GM18519 (cell line): ENCODE data around the gene KRTAP10-10.
"Not testable (repeated sequence)": the region's sequence is repeated elsewhere in the genome, so short reads cannot be mapped to it uniquely, and the experiment has no call there.

Experiments used
- ATAC-seq: cut with Tn5 transposase; IDR thresholded peaks from one replicate; pipeline ENCODE4 v1.9.1; 2021; ENCODE audit warnings: mild to moderate bottlenecking, moderate library complexity; ENCODE audit not compliant: unreplicated experiment, low FRiP score

Gene KRTAP10-10

DNA sequence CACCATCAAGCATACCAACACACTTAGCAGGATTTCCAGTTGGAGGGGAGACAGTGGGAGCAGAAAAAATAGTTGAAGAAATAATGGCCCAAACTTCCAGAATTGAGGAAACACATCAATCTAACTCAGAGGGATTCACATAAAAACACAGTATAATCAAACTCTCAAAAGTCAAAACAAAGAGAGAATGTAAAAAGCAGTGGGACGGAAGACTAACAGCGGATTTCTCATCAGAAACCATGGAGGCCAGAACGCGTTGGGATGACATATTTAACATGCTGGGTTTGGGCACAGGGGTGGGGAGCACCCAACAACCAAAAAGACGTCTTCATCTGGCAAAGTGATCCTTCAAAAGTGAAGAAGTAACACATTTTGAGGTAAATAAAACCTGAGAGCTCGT lies 17.3 kb upstream of the KRTAP10-10 start:
- no peak for ATAC-seq

DNA sequence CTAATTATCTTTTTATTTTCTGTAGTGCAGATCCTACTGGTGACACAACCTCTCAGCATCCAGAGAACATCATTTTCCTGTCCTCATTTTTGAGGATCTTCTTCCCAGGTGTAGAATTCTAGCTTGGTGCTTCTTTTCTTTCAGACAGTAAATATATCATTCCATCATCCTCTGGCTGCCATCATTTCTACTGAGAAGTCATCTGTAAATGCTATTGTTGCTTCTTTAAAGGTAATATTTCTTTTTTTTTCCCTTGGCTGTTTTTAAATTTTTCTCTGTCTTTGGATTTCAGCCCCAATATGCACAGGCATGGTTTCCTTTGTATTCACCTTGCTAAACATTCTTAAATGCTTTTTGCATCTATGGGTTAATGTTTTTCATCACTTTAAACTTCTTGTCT lies 13.6 kb upstream of the KRTAP10-10 start:
- no peak for ATAC-seq

DNA sequence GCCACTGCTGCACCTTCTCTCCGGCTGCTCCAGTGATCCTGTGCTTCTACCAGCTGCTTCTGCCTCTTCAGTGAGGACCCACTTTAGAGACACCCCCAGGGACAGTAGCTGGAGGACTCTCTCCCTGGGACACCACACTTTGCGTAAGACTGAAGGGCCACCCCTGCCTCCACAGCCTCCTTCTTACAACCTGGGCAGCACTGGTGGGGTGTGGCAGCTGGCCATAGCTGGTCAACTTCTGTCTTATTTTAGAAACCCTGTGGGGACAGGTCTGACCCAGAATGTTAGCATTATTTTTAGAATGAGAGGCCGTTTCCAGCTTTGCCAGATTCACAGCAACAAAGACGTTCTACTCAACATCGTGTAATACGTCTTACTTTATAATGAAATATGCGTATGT lies 11.4 kb upstream of the KRTAP10-10 start:
- no peak for ATAC-seq

DNA sequence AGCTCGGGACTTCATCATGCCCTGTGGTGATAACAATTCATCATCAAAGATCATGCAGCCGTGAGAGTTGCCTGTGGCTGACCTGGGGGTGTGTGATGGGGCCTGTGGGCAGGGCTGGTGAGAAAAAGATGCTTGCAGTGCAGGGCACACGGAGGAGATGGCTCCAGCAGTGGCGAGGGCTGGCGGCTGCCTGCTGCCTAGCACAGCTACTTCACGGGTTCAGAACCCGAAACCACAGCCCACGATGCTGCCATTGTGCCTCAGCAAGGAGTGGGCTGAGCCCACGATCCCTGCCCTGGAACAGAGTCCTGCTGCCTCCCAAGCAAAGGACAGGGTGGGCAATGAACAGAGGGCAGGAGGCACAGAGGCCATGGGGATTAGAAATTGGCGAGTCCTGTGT lies 10.9 kb upstream of the KRTAP10-10 start:
- ATAC-seq: no peak

DNA sequence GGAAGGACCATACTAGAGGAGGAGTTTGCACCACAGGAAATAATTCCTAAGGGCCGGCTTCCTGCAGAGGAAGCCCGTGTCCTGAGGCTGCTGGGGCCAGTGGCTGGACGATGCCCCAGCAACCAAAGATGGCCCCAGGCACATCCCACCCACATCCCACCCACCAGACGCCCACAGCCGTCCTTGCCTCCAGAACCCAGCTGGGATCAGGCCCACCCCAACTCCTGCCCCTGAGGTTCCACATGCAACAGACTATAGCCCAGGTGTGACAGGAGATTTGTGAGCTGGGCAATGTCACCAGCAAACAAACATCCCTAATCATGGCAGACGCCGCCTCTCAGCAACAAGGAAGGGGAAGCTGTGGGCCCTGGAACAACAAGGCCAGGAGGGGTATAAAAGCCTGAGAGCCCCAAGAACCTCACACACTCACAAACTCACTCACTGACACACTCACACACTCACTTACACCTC lies 10.4 kb upstream of the KRTAP10-10 start, which contains the start of gene KRTAP10-9:
KRTAP10-9 (plus strand) TSS at position 421 of the 471 bp plus-strand sequence. CDS start 79 bp downstream, outside the sequence.
- ATAC-seq: no peak

DNA sequence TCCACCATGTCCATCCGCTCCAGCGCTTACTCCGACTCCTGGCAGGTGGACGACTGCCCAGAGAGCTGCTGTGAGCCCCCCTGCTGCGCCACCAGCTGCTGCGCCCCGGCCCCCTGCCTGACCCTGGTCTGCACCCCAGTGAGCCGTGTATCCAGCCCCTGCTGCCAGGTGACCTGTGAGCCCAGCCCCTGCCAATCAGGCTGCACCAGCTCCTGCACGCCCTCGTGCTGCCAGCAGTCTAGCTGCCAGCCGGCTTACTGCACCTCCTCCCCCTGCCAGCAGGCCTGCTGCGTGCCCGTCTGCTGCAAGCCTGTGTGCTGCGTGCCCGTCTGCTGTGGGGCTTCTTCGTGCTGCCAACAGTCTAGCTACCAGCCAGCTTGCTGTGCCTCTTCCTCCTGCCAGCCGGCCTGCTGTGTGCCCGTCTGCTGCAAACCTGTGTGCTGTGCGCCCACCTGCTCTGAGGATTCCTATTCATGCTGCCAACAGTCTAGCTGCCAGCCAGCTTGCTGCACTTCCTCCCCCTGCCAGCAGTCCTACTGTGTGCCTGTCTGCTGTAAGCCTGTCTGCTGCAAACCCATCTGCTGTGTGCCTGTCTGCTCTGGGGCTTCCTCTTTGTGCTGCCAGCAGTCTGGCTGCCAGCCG lies 9.9 kb upstream of the KRTAP10-10 start:
- ATAC-seq: not testable (repeated sequence)

DNA sequence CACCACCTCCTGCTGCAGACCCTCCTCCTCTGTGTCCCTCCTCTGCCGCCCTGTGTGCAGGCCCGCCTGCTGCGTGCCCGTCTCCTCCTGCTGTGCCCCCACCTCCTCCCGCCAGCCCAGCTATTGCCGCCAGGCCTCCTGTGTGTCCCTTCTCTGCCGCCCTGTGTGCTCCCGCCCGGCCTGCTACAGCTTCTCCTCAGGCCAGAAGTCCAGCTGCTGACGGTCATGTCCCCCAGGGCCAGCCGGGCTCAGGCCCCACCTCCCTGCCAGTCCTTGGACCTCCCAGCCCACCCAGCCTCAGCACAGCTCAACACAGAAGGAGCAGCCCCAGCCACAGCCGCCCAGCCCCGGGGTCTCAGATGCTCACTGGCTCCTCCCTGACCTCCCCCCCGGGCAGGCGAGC lies 9.3 kb upstream of the KRTAP10-10 start:
- not testable (repeated sequence) for ATAC-seq

DNA sequence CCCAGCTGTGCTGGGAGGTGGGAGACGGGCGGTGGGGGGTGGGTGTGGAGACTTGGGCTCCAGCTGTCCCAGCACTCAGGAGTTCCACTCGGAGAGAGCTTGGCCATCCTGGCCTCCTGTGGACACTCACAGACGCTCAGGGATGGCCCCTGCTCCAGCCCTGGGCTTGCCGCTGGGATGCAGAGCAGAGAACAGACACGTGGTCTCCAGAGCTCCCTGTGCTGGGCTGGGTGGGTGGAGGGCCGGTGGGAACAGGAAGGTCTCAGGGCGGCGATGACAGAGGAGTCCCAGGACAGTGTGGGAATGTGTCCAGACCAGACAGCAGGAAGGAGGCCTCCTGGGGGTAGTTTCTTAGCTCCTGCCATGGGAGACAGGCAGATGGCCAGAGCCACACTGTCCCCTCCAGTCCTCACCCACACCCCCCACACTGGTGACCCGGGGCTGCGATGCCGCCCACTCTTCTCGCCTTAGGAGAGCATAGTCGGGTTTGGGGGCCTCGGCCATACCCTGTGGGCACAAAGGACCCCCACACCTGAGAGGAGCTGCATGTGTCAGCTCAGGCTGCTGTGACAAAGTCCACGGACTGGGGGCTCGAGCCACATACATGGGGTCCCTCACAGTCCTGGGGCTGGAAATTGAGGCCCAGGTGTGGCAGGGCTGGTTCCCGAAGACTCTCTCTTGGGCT lies 8.3 kb upstream of the KRTAP10-10 start:
- no peak for ATAC-seq

DNA sequence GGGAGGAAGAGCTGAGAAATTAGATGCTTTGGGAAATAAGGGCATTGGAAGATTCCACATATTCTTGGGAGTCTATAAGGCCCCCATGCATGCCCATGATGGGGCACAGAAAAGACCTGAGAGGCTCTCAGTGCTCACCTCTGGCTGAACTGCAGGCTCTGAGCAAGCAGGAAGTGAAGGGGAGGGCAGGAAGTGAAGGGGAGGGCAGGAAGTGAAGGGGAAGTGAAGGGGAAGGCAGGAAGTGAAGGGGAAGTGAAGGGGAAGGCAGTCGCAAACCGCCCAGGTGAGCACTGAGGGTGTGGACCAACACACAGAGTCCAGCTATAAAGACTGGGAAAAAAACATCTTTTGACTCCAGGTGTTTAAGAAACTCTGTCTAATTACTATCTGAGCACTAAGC lies 6.7 kb upstream of the KRTAP10-10 start:
- no peak for ATAC-seq

DNA sequence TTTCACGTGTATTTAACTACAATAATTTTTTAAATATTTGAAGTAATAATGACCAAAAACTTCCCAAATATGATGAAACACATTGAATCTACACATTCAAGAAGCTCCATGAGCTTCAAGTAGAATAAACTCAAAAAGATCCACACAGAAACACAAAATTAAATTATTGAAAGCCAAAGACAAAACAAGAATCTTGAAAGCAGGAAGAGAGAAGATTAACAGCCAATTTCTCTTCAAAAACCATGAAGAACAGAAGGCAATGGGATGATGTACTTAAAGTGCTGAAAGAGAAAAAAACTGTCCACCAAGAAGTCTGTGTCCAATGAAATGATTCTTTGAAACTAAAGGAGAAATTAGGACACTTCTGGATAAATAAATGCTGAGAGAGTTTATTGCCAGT lies 5.1 kb upstream of the KRTAP10-10 start:
- ATAC-seq: no peak

DNA sequence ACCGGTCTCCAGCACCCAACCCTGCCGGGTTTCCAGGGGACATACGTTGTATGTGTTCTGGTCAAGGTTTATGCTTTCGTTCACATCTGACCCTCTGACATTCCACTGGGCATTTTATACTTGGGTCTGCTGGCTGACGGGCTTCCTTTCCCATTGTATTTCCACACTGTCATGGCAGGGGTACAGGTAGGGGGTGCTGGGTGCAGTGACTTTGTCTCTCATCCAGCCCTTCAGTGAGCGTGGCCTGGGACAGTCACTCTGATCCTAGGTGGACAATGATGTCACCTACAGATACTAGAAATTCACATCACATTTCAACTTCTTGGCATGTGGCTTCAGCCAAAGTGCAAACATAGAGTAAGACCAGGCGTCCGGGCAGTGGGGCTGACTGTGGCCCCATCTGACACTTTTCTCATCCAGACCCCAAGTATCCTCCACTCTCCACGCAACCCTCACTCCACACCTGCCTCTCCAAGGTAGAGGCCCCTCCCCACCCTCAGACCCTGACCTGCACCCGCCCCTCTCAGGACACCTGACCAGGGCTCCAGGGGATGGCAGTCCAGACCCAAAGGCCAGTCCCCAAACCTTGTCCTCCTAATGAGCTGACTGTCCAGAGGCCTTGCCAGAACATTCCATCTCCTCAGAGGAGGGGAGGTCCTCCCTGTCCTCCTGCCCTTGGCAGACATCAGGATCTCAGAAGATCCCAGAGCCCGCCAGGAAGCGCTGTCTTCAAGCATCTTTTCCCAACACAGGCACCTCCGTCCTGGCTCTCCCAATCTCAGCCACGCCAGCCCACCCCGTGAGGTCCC lies 743 bp upstream of the KRTAP10-10 start:
- no peak for ATAC-seq

DNA sequence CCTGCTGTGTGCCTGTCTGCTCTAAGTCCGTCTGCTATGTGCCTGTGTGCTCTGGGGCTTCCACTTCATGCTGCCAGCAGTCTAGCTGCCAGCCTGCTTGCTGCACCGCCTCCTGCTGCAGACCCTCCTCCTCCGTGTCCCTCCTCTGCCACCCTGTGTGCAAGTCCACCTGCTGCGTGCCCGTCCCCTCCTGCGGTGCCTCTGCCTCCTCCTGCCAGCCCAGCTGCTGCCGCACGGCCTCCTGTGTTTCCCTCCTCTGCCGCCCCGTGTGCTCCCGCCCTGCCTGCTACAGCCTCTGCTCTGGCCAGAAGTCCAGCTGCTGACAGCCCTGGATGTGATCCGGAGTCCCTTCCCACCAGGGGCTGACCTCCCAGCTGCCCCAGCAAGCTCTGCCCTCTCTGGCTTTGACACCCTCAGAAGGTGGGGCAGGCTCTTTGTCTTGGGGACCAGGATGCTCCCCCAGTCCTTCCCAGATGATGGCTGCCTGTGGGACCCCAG lies 744 bp downstream of the KRTAP10-10 start:
- not testable (repeated sequence) for ATAC-seq

DNA sequence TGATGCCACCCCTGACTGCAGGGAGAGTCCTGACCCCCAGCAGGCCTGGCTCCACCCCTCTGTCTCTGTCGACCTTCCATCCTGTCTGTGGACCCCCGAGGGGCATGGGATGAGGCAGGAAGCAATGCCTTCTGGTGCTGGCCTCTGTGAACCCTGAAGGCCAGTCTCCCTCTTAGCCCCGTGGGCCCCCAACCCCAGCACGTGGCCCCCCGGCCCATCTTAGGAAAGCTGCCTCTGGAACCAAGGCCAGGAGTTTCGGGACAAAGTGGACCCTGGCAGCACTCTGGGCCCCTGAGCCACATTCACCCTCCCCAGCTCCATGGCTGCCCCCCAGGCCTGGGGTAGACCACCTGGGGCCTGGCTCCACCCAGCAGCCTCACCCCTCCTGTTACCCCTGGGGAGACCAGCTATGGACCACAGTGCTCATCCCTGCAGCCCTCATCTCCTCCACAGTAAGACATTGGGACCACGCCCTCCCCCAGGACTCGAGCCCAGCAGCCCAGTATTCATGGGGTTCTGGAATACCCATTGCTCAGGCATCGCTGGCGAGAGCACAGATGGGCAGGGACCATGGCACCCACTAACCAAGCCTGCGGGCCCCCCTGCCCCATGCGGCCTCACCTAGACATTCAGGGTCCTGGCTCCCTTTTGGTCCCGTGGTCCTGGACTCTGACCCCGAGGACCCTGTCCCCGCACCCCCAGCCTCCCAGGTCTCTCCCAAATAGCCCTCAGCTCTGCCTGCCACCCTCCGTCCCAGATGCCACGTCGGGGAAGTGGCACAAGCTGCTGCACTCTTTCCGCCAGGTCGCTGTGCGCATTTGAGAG lies 1.6 kb downstream of the KRTAP10-10 start:
- not testable (repeated sequence) for ATAC-seq

DNA sequence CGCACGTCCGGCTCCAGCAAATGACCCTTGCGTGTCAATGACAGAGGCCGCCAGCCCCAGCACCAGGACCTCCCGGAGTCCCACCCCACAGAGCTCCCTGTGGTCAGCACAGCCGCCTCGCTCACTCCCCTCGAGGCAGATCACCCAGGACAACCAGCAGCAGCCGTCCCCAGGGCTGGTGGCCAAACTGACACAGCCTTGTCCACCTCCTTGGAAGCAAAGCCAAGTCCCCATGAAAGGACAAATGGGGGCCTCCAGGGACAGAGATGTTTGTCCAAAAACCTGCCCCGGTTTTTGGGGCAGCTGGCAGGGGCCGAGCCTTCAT lies 2.1 kb downstream of the KRTAP10-10 start:
- ATAC-seq: no peak

DNA sequence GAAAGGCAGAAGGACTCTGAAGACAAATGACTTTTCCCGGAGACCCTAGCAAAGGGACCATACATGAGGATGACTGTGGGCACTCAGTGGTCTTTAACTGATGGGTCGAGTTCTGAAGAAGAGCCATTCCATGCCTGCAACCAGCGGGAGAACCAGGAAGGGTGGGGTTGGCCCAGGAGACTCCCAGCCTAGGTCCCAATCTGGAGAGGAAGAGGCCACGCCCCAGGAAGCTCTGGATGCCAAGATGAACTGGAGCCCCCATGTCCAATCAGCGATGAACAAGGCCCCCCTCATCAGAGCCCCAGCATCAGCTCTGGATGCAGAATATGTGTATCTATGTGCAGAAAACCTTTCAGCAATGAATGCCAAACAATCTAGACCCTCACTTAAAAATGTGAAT lies 3.6 kb downstream of the KRTAP10-10 start:
- no peak for ATAC-seq

DNA sequence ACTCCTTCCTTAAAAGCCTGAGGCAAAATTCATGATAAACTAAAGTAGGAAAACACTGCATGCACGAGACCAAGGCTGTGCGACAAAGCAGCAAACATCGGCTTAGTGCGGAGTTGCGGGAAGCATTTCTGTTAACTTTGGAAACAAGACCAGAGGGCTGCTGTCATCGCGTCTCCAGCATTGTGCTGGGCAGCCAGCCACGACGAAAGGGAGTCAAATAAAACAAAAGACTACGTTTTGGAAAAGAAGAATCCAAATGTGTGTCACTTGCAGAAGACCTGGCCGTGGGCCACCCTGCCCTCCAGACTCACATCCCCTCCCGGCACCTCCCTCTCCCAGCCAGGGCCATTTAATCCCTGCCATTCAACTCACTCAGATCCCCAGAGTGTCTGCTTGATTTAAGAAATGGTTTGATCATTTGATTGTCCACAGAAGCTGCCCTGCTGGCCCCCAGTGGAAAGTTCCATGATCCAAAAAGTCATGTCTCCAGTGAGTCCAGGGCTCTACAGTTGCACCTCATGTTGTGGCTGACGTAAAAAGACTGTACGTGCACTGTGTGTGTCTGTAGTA lies 6.7 kb downstream of the KRTAP10-10 start:
- no peak for ATAC-seq

DNA sequence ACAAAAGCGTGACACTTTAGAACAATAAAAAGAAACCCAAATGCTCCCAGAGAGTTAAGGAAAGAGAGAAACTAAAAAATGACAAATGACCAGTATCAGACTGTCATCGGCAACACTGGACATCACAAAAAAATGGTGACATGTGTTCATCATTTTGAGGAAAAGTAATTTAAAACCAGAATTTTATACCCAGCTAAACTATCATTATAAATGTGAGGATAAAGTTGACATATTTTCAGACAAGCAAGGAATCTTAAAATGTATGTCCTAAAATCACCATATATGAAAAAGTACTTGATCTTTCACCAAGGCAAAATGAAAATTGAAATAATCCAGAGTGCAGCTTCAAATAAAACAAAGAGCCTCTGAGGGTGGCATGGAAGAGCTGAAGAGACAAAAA lies 7.7 kb downstream of the KRTAP10-10 start:
- no peak for ATAC-seq

DNA sequence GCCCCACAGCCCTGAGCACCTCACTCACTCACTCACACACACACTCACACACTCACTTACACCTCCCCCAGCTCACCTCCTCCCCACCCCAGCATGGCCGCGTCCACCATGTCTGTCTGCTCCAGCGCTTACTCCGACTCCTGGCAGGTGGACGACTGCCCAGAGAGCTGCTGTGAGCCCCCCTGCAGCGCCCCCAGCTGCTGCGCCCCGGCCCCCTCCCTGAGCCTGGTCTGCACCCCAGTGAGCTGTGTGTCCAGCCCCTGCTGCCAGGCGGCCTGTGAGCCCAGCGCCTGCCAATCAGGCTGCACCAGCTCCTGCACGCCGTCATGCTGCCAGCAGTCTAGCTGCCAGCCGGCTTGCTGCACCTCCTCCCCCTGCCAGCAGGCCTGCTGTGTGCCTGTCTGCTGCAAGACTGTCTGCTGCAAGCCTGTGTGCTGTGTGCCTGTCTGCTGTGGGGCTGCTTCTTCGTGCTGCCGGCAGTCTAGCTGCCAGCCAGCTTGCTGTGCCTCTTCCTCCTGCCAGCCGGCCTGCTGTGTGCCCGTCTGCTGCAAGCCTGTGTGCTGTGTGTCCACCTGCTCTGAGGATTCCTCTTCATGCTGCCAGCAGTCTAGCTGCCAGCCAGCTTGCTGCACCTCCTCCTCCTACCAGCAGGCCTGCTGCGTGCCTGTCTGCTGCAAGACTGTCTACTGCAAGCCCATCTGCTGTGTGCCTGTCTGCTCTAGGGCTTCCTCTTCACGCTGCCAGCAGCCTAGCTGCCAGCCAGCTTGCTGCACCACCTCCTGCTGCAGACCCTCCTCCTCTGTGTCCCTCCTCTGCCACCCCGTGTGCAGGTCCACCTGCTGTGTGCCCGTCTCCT lies 9.4 kb downstream of the KRTAP10-10 start, which contains the start of gene KRTAP10-11:
KRTAP10-11 (plus strand) TSS at position 49 of the 856 bp plus-strand sequence; CDS start at position 94, 45 bp downstream.
- ATAC-seq: not testable (repeated sequence)

DNA sequence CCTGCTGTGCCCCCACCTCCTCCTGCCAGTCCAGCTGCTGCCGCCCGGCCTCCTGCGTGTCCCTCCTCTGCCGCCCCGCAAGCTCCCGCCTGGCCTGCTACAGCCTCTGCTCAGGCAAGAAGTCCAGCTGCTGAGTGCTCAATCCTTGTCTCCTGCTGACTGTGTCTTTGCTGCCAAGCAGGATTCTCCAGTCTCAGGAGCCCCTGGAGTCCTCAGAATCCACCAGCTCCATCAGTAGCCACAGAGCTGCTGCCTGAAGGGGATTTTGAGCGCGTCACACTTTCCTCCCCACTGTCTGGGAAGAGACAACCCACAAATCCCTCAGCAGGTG lies 10.0 kb downstream of the KRTAP10-10 start:
- no peak for ATAC-seq
